ENCODE measurements around the gene NUP188. TPM values are rescaled to one million over a fixed set of nuclear protein-coding genes. Genes with fewer than 3 reads are reported as not detected.

NUP188 gene
- total RNA-seq, 1 donor from 2014 or later, result 66.7 TPM

DNA sequence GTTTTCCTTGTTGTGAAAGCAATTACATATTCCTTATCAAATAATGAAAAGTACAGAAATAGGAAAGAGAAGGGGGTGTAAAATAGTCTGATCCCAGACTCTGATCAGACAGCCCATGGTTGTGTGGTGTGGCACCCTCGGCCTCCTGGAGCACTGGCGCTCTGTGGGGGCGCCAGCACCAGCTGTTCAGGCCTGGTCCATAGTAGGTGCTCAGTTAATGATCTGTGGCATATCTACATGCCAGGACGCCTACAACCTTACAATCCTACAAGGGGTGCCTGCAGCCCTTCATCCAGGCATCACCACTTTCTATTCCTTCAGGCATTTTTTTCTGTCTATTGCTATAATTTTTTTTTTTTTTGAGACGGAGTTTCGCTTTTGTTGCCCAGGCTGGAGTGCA, 105.5 kb downstream of the NUP188 start:
- H3F3A ChIP-seq (ENCODE audit: low read depth), result no peaks in the 10 kb centered on the region
- no peaks in the 10 kb centered on the region for H3K36me3 ChIP-seq
- H3K9me3 Mint-ChIP-seq, result no peaks in the 10 kb centered on the region

DNA sequence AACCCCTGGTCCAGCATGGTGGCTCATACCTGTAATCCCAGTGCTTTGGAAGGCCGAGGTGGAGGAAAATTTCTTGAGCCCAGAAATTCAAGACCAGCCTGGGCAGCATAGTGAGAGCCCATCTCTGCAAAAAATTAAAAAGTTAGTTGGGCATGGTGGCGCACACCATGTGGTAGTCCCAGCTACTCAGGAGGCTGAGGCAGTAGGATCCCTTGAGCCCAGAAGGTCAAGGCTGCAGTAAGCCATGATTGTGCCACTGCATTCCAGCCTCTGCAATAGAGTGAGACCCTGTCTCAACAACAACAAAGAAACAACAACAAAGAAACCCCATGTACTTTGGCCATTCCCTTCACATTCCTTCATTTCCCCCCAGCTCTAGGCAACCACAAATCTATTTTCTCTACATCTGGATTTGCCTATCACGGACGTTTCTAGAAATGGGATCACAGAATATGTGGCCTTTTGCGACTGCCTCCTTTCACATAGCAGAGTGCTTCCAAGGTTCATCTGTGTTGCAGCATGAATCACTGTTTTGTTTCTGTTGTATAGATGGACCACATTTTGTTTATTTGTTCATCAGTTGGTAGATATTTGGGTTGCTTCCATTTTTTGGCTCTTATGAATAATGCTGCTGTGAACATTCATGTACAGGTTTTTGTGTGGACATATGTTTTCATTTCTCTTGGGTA, 106.8 kb downstream of the NUP188 start:
- no peak for TF ChIP-seq EZH2phosphoT487 (IDR thresholded peaks at IDR 0.05)
- no peak for TF ChIP-seq CTCF (IDR thresholded peaks at IDR 0.05)
- TF ChIP-seq EZH2 (IDR thresholded peaks at IDR 0.05), result no peak
- Histone ChIP-seq H2AFZ (replicated peaks) (no peak overlapping the region), H3K9ac (no peak overlapping the region), H3K36me3 (no peaks in the 10 kb centered on the region), H4K20me1 (ENCODE audit: low read depth) (no peaks in the 10 kb centered on the region), H3F3A (ENCODE audit: low read depth) (no peaks in the 10 kb centered on the region), H3K4me2 (no peak overlapping the region), H3K4me3 (no peak overlapping the region), H3K27ac (no peak overlapping the region), H3K27me3 (no peaks in the 10 kb centered on the region), H3K4me1 (no peaks in the 10 kb centered on the region), H3K79me2 (ENCODE audit: low read depth) (no peaks in the 10 kb centered on the region), H3K9me3 (ENCODE audit: low read depth) (no peaks in the 10 kb centered on the region)
- H3K36me3 Mint-ChIP-seq, result peaks cover 6% of the 10 kb centered on the region
- DNase-seq (ENCODE audit: low spot score), result no peak
- H3K9me3 Mint-ChIP-seq, result no peaks in the 10 kb centered on the region
- no peaks in the 10 kb centered on the region for H3K27me3 Mint-ChIP-seq (ENCODE audit: insufficient read depth, low read depth)
- no peak overlapping the region for H3K4me3 Mint-ChIP-seq
- no peaks in the 10 kb centered on the region for H3K4me1 Mint-ChIP-seq
- H3K27ac Mint-ChIP-seq, result no peak overlapping the region

More for the DNA sequence above, 105.5 kb downstream of the NUP188 start:
- no peaks in the 10 kb centered on the region for H3K4me1 Mint-ChIP-seq
- no peak for DNase-seq (ENCODE audit: low spot score)
- no peak for TF ChIP-seq CTCF (IDR thresholded peaks at IDR 0.05)
- TF ChIP-seq EZH2 (IDR thresholded peaks at IDR 0.05), result no peak
- no peak for TF ChIP-seq EZH2phosphoT487 (IDR thresholded peaks at IDR 0.05)
- Histone ChIP-seq H3K79me2 (ENCODE audit: low read depth) (no peaks in the 10 kb centered on the region), H3K4me3 (no peak overlapping the region), H3K4me1 (no peaks in the 10 kb centered on the region), H4K20me1 (ENCODE audit: low read depth) (no peaks in the 10 kb centered on the region), H2AFZ (replicated peaks) (no peak overlapping the region), H3K27ac (no peak overlapping the region), H3K9ac (no peak overlapping the region), H3K9me3 (ENCODE audit: low read depth) (no peaks in the 10 kb centered on the region), H3K4me2 (no peak overlapping the region), H3K27me3 (no peaks in the 10 kb centered on the region)
- H3K27ac Mint-ChIP-seq, result no peak overlapping the region
- H3K36me3 Mint-ChIP-seq, result peaks cover 6% of the 10 kb centered on the region
- H3K4me3 Mint-ChIP-seq, result no peak overlapping the region
- H3K27me3 Mint-ChIP-seq (ENCODE audit: insufficient read depth, low read depth), result no peaks in the 10 kb centered on the region

Other genes with a start within 250 kb of the NUP188 start
- 4.4 and 16.1 TPM in 2 replicates for gene PKN3, start 245.2 kb upstream of the NUP188 start, total RNA-seq (ENCODE audit: low replicate concordance)
- 16.8 and 53.9 TPM in 2 replicates for gene ZDHHC12, start 223.6 kb upstream of the NUP188 start, total RNA-seq (ENCODE audit: low replicate concordance)
- 14.7 and 28.2 TPM in 2 replicates for gene ZER1, start 175.8 kb upstream of the NUP188 start, total RNA-seq (ENCODE audit: low replicate concordance)
- gene TBC1D13, start 160.4 kb upstream of the NUP188 start, total RNA-seq (ENCODE audit: low replicate concordance), result 17.1 and 19.0 TPM in 2 replicates
- 3.2 and 9.1 TPM in 2 replicates for gene ENDOG, start 129.2 kb upstream of the NUP188 start, total RNA-seq (ENCODE audit: low replicate concordance)
- gene SPOUT1, start 117.9 kb upstream of the NUP188 start, total RNA-seq (ENCODE audit: low replicate concordance), result 17.2 and 50.1 TPM in 2 replicates
- gene KYAT1, start 65.7 kb upstream of the NUP188 start, total RNA-seq (ENCODE audit: low replicate concordance), result 21.7 and 29.1 TPM in 2 replicates
- gene LRRC8A, start 65.6 kb upstream of the NUP188 start, total RNA-seq (ENCODE audit: low replicate concordance), result 17.1 and 42.8 TPM in 2 replicates
- gene PHYHD1, start 26.7 kb upstream of the NUP188 start, total RNA-seq (ENCODE audit: low replicate concordance), result 15.2 and 19.0 TPM in 2 replicates
- gene DOLK, start 96 bp upstream of the NUP188 start, total RNA-seq (ENCODE audit: low replicate concordance), result 8.2 and 16.8 TPM in 2 replicates
- 45.7 and 98.8 TPM in 2 replicates for gene SH3GLB2, start 80.6 kb downstream of the NUP188 start, total RNA-seq (ENCODE audit: low replicate concordance)
- gene MIGA2, start 88.9 kb downstream of the NUP188 start, total RNA-seq (ENCODE audit: low replicate concordance), result 10.8 and 39.1 TPM in 2 replicates
- 25.1 and 39.0 TPM in 2 replicates for gene DOLPP1, start 133.4 kb downstream of the NUP188 start, total RNA-seq (ENCODE audit: low replicate concordance)
- gene CRAT, start 163.1 kb downstream of the NUP188 start, total RNA-seq (ENCODE audit: low replicate concordance), result 10.1 and 19.3 TPM in 2 replicates
- 82.4 and 133 TPM in 2 replicates for gene PTPA, start 163.7 kb downstream of the NUP188 start, total RNA-seq (ENCODE audit: low replicate concordance)
- 12.2 and 32.7 TPM in 2 replicates for gene IER5L, start 230.6 kb downstream of the NUP188 start, total RNA-seq (ENCODE audit: low replicate concordance)